ENCODE measurements around the gene ACTL9.

Gene ACTL9

DNA sequence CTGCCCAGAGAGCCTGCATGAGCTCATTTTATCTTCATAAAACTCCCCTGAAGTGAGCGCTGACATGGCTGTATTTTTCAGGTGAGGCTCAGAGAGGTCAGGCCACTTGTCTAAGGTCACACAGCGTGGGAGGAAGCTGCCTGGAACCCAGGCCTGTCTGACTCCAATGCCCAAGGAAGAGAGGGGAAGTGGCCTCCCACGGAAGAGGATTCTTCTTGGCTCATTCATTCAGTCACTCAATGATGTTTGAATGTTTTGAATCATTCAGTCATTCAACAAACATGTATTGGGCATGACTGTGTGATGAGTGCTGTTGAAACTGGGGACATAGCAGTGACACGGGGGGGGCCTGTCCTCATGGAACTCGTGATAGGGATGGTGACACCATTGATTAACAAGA lies 12.0 kb downstream of the ACTL9 start:
- TF ChIP-seq, protein P1, sequence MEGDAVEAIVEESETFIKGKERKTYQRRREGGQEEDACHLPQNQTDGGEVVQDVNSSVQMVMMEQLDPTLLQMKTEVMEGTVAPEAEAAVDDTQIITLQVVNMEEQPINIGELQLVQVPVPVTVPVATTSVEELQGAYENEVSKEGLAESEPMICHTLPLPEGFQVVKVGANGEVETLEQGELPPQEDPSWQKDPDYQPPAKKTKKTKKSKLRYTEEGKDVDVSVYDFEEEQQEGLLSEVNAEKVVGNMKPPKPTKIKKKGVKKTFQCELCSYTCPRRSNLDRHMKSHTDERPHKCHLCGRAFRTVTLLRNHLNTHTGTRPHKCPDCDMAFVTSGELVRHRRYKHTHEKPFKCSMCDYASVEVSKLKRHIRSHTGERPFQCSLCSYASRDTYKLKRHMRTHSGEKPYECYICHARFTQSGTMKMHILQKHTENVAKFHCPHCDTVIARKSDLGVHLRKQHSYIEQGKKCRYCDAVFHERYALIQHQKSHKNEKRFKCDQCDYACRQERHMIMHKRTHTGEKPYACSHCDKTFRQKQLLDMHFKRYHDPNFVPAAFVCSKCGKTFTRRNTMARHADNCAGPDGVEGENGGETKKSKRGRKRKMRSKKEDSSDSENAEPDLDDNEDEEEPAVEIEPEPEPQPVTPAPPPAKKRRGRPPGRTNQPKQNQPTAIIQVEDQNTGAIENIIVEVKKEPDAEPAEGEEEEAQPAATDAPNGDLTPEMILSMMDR (IDR thresholded peaks at IDR 0.05; ENCODE audit: low read depth, low read length) = no peak
- DNase-seq (ENCODE audit: low read depth in 2 of 2) = no peak
- no peak overlapping the region for H3K4me3 ChIP-seq (replicated peaks in 1 of 2; ENCODE audit: low read depth in 2 of 2, low read length in 2 of 2)

DNA sequence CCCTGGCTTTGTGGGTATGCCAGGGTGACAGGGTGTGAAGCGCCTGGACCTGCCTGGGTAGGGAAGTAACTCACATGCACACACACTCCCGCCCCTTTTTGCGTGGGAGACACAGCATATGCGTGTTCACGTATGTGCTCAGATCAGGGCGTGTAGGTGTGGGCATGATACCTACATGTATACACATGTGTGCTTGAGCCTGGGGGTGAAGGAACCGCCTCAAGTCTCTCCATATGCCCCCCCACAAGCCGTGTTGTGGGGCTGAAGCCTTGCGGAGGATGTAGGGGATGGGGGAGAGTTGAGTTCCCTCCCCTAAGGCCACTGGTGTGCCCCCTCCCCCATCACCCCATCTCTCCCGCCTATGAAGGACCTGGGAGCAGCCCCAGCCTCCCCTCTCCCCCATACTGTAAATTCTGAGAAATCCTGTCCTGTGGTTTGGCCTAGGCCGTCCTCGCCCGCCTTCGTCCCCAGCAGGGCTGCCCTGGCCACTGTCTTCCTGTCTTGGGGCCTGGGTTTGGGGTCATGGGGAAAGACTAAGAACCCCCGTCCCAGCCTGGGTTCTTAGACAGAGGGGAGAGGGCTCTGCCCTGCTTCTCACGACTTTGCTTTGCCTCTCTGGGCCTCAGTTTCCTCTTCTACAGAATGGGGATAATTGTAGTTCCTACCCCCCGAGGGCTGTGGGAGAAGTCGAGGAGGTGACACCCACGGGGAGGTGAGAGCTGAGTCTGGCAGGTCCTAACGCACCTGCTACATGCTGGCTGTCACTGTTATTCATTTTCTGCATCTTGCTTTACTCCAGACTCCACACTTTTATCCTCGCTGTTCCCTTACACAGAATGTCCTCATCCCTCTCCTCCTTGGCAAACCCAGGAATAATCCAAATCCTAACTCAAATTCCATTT lies 14.3 kb downstream of the ACTL9 start:
- no peak overlapping the region for H3K4me3 ChIP-seq (replicated peaks in 1 of 2; ENCODE audit: low read depth in 2 of 2, low read length in 2 of 2)
- TF ChIP-seq, protein P1 (IDR thresholded peaks at IDR 0.05; ENCODE audit: low read depth, low read length) = no peak
- no peak for DNase-seq (ENCODE audit: low read depth in 2 of 2)

DNA sequence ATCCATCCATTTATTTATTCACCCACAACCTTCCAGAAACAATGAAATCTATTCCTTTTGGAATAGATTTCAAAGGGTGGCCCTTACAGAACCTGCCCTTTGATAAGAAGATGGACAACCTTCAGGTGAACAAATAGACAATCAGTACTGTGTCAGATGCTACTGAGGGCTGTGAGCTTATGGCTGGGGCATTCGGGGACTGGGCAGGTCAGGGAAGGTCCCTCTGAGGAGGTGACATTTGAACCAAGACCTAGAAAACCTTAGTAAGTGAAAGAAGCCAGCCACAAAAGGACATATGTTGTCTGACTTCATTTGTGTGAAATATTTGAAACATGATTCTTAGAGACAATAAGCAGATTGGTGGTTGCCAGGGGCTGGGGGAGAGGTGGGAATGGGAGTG lies 15.7 kb downstream of the ACTL9 start:
- DNase-seq (ENCODE audit: low read depth in 2 of 2) = no peak
- no peak overlapping the region for H3K4me3 ChIP-seq (replicated peaks in 1 of 2; ENCODE audit: low read depth in 2 of 2, low read length in 2 of 2)
- TF ChIP-seq, protein P1 (IDR thresholded peaks at IDR 0.05; ENCODE audit: low read depth, low read length) = no peak

DNA sequence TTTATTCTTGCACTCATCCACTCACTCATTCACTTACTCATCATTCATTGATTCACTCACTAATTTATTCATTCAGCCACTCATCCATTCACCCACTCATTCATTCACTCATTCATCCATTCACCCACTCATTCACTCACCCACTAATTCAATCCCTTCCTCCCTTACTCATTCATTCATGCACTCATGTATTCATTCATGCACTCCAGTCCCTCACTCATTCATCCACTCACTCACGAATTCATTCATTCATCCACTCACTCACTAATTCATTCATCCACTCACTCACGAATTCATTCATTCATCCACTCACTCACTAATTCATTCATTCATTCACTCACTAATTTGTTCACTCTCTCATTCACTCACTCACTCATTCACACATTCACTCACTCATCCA lies 16.1 kb downstream of the ACTL9 start:
- no peak overlapping the region for H3K4me3 ChIP-seq (replicated peaks in 1 of 2; ENCODE audit: low read depth in 2 of 2, low read length in 2 of 2)
- TF ChIP-seq, protein P1 (IDR thresholded peaks at IDR 0.05; ENCODE audit: low read depth, low read length) = no peak
- DNase-seq (ENCODE audit: low read depth in 2 of 2) = no peak

DNA sequence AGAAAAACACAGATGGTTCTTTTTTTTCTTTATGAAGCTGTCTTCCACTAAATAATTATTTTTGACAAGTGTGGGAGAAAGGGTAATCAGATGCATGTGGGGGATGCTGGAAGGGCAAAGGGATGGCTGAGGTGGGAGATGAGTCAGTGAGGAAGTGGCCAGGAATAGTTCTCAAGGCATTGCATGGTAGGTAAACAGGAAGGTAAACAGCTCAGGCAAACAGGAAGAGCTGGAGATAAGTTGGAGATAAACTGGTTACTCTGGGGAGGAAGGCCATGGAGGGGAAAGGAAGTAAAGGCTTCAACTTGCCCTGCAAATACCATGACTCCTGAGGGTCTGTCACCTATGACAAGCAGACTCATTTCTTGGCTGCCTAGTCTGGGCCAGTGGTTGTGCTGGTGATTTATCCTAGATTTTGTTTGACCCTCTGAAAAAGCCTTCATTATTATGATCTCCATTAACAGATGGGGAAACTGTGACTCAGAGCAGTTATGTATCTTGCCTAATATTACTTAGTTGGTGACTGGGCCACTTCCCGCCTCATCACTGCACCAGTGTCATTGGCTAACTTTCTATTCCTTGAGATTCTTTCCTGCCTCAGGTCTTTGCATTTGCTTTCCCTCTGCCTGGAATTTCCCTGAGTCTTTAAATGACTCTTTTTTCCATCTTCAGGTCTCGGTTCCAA lies 17.1 kb downstream of the ACTL9 start:
- peak in 1 of 2 donors; percentile 11 for DNase-seq (ENCODE audit: low read depth in 2 of 2)
- no peak overlapping the region for H3K4me3 ChIP-seq (replicated peaks in 1 of 2; ENCODE audit: low read depth in 2 of 2, low read length in 2 of 2)
- TF ChIP-seq, protein P1 (IDR thresholded peaks at IDR 0.05; ENCODE audit: low read depth, low read length) = no peak

DNA sequence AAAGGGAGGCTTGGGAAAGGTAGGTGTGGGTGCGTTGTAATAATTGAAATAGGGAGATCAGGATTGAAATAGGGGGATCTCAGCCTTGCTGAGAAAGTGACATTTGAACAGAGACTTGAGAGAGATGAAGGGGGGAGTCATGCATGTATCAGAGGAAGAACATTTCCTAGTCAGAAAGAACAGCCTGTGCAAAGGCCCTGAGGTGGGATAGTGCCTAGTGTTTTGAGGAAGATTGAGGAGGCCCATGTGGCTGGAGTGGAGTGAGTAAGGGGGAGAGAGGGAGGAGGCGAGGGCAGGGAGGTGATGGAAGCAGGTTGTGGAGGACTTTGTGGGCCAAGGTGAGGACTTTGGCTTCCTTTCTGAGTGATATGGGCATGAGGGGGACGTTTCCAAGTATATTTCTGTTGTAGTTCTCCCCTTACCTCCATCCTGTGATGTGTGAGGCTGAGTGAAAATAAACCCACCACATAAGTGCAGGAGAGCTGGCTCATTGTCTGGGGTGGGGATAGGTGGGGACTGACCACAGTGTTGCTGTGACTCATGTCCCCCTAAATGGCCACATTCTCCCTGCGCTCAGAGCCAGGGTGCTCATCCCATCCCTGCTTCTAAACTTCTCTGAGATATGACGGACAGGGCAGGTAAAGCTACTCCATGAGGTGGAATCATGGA lies 17.8 kb downstream of the ACTL9 start:
- no peak overlapping the region for H3K4me3 ChIP-seq (replicated peaks in 1 of 2; ENCODE audit: low read depth in 2 of 2, low read length in 2 of 2)
- no peak for DNase-seq (ENCODE audit: low read depth in 2 of 2)
- TF ChIP-seq, protein P1 (IDR thresholded peaks at IDR 0.05; ENCODE audit: low read depth, low read length) = no peak

All from cardiac fibroblast (primary cell).